AG09319 (cell line): ENCODE data around the gene FANCC.
"Not testable (repeated sequence)": the region's sequence is repeated elsewhere in the genome, so short reads cannot be mapped to it uniquely, and the experiment has no call there.

Source experiments
- DNase-seq: peaks from one replicate; pipeline ENCODE4 v3.0.0-alpha.2; 2010; ENCODE audit warnings: low read depth; ENCODE audit errors: extremely low read depth
- TF ChIP-seq, protein P1 (sequence below): IDR thresholded peaks from 2 replicates; pipeline ENCODE4 v1.5.1; 2011; ENCODE audit warnings: low read depth, mild to moderate bottlenecking, inconsistent platforms, low read length, moderate library complexity

The FANCC gene

DNA sequence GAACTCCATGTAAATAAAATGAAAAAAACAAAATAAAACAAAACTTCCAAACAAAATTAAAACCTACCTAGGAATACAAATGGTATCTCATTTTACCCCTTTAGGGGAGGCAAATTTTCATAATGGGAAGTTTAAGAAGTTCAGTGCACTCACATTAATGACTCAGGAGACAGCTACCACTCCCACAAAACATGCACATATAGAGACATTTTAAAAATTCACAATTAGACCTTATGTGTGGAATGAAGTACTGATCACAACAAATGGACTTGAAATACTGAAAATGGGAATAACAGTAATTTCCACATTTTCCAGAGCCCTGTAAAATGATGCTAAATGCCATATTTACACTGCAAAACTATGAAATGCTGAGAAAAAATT lies 91.8 kb downstream of the FANCC start:
- DNase-seq = no peak
- TF ChIP-seq, protein P1, sequence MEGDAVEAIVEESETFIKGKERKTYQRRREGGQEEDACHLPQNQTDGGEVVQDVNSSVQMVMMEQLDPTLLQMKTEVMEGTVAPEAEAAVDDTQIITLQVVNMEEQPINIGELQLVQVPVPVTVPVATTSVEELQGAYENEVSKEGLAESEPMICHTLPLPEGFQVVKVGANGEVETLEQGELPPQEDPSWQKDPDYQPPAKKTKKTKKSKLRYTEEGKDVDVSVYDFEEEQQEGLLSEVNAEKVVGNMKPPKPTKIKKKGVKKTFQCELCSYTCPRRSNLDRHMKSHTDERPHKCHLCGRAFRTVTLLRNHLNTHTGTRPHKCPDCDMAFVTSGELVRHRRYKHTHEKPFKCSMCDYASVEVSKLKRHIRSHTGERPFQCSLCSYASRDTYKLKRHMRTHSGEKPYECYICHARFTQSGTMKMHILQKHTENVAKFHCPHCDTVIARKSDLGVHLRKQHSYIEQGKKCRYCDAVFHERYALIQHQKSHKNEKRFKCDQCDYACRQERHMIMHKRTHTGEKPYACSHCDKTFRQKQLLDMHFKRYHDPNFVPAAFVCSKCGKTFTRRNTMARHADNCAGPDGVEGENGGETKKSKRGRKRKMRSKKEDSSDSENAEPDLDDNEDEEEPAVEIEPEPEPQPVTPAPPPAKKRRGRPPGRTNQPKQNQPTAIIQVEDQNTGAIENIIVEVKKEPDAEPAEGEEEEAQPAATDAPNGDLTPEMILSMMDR = no peak

DNA sequence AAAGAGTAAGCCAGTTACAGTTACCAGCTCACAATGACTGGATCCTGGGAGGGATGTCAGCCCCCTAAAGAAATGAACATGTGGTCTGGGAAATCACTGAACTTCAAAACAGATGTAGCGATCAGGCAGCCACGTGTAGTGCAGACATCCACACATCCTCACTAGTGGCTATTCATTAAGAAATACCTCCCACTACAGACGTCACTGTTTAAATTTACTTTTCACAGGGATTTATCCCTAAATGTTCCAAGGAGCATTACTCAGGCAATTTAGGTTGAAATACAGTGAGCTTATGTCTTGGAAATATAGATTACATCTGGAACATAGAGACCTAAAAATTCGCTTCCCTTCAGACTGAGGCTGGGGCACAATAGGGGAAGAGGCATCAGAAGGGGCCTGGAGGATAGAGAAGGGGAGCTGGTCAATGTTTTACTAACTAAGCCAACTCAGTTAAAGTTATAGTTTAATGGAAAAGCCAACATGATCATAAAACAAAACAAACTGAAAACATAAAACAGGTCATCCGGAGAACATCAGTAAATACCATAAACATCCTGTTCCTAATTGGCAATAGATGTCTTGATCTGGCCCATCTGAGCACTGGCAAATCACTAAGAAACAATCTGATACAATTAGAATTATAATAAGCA lies 92.3 kb downstream of the FANCC start:
- TF ChIP-seq, protein P1 = no peak
- DNase-seq = no peak

DNA sequence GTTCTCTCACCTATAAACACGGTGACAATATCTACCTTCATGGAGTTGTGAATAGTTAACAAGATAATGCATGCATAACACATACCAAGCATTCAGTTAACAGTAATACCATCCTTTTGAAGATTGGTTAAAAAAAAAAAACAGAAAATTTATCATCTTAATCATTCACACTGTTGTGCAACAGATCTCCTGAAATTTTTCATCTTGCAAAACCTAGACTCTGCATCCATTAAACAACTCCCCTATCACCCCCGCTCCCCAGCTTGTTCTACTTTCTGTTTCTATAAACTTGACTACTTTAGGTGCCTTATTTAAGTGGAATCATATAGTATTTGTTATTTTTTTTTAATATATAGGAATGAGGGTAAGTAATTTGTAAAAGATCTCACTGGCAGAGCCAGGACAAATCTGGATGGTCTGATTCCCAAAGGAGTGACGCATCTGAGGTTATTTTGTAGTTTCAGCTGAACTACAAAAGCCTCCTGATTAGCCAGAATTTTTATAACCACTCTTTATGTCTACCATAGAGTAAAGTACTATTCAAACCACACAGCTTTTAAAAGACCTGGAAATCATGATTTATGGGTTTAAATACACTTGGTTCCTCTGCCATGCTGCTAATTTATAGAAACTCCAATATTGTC lies 93.0 kb downstream of the FANCC start:
- DNase-seq = no peak
- TF ChIP-seq, protein P1 = no peak

DNA sequence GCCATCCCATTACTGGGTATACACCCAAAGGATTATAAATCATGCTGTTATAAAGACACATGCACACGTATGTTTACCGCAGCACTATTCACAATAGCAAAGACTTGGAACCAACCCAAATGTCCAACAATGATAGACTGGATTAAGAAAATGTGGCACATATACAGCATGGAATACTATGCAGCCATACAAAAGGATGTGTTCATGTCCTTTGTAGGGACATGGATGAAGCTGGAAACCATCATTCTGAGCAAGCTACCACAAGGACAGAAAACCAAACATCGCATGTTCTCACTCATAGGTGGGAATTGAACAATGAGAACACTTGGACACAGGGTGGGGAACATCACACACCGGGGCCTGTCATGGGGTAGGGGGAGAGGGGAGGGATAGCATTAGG lies 97.2 kb downstream of the FANCC start:
- not testable (repeated sequence) for DNase-seq

DNA sequence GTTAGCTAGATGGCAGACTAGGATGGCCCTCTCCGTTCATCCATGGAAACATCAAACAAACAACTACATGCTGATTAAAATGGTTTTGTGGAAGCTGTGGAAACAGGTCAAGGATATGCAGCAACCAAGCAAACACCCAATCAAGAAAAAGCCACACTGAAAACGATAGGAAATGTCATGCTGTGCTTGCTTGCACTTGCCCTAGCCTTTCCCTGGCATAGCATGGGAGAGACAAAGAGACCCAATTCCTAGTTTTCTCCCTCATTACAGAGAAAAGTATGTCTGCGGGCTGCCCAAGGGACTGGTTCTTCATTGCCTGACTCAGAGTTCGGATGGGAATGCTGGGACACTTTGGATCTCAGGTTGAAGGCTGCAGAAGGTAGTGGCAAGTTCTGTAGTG lies 98.7 kb downstream of the FANCC start:
- no peak for DNase-seq
- TF ChIP-seq, protein P1 = no peak

DNA sequence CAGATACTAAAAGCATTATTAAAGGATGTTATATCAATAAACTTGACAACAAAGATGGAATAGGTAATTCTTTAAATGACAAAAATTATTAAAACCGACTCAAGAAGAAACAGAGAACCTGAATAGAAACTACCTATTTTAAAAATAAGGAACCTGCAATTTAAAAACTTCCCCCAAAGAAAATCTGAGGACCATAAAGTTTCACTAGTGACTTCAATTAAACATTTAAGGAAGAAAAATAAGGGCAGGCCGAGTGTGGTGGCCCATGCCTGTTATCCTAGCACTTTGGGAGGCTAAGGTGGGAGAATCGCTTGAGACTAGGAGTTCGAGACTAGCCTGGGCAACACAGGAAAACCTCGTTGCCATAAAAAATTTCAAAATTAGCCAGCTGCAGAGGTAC lies 99.6 kb downstream of the FANCC start:
- TF ChIP-seq, protein P1 = no peak
- no peak for DNase-seq

DNA sequence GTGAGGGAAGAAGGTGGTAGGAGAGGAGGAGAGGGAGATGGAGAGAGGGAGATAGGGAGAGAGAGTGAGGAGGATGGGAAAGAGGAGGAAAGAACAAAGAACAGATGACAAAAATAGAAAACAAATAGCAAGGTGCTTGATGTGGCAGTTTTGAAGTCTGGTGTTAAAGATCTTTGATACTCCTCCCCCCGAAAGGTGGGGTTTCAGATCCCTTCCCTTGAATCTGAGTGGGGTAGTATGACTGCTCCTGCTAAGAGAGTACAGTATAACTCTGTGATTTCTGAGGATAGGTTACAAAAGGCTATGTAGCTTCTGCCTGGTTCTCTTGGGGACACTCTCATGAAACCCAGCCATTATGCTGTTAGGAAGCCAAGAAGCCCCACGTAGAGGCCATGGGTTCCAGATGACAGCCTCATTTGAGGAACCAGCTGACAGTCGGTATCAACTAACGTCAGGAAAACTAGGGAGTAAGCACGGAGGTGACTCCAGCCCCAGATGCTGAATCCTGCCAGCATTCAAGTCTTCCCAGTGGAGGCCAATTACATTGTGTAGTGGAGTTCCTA lies 102.1 kb downstream of the FANCC start:
- no peak for DNase-seq

More for the DNA sequence above, 102.1 kb downstream of the FANCC start:
- TF ChIP-seq, protein P1 = no peak
